HG02763 (cell line): Measurements from ENCODE around the gene CDHR5.
A peak's percentile ranks its signal among the peaks of the same experiment; 100 is the strongest.

Experiments
- ATAC-seq: cut with Tn5 transposase; IDR thresholded peaks from one replicate; pipeline ENCODE4 v1.9.1; 2021; ENCODE audit warnings: mild to moderate bottlenecking, moderate library complexity; ENCODE audit not compliant: unreplicated experiment

The CDHR5 gene

GRCh38 chr11:623999-624704, 603 bp downstream of the CDHR5 start:
- ATAC-seq = no peak

DNA sequence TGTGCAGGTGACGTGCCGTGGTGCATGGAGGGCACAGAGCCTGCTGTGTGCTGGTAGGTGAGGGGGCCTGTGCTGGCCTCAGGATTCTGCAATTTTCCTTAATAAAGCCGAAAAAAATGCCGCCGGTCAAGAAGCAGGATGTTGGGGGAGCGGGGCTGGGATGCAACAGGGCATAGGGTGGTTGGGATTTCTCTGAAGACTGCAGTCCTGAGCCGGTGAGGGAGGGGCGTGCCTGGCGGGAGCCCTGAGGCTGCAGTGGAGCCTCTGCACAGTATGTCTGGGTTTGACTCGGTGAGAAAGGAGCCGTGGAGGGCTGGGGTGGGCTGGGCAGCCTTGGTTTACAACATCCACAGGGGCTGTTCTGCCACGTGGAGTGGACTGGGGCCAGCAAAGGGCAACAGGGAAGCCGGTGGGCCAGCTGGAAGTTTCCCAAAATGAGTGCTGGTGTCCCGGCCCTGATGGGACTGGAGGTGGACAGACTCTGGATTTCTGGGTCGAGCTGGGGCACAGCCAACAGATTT, 1.3 kb downstream of the CDHR5 start:
- no peak for ATAC-seq

DNA sequence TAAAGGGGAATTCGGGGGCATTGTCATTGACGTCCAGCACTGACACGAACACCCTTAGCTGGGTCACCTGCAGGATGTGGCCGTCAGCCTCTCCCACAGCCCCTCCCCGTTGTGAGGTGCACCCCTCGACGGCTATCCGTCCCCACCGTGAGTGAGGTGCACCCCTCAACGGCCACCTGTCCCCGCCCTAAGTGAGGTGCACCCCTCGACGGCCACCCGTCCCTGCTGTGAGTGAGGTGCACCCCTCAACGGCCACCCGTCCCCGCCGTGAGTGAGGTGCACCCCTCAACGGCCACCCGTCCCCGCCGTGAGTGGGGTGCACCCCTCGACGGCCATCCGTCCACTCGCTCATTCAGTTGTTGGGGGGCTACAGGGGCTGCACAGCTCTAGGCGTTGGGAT, 2.9 kb downstream of the CDHR5 start:
- no peak for ATAC-seq

DNA sequence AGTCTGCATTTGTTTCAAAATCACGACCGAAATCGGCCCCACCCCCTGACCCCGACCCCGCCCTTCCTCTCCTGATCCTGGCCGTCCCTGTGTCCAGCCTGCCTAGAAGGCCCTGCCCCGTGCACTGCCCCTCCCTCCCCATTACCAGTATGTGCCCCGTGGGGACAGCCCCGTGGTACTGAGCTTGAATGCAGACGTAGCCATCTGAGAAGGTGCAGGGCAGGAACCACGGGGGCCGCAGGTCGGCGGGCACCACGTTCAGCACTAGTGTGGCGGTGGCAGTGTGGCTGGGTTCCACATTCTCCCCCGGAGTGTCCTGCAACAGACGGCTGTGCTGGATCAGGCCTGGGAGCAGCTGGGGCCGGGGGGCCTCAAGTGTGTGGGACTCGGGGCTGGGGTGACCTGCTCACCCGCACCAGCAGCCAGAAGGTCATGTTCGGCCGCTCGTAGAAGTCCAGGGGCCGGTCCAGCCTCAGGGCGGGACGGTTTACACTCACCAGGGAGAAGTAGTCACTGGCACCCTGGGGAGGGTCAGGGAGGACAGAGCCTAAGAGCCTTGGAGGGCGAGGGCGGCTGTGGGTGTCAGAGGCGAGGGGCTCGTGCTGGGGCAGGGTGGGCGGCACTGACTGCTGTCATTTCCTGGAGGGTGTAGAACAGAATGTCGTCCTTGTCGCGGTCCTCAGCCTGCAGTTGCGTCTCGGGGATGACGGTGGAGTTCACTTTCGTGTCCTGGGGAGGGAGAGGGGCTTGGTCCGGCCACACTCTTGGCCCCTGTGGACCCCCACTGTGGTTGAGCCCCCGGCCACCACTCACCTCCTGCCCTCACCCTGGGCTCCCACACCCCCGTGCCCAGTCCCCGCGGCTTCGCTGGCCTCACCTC, 3.6 kb downstream of the CDHR5 start:
- no peak for ATAC-seq

DNA sequence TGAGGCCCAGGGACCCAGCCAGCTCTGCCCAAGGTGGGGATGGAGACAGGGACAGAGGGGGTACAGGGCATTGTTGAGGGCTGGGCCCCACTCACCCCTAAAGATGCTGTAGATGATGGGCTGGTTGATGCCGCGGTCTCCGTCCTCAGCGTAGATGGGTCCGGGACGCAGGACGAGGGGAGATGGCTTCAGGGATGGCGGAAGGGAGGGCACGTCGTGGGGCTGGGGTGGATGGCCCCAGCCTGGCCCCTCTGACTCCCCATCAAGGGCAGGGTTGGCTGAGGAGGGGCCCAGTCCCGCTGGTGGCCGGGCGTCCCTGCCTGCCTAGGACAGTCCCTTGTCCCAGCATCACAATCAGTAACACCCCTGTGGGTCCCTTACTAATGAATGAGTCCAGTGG, 4.6 kb downstream of the CDHR5 start:
- no peak for ATAC-seq

DNA sequence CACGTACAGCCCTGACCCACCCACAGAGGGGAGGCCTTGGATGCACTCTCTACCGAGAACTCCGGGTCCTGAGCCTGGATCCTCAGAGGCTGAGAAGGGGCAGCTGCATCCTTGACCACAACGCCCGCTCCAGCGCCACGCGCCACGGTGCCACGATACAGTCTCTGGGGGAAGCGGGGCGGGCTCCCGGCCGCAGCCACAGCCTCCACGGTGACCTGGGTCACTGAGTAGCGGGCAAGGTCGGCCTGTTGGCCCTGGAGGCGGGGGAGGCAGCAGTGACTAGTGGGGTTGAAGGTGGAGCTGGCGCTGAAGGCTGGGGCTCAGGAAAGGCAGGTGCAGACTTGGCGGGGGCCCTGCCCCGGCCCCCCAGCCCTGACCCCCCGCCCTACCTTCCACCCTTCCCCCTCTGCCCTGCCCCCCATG, 5.1 kb downstream of the CDHR5 start:
- ATAC-seq = no peak

DNA sequence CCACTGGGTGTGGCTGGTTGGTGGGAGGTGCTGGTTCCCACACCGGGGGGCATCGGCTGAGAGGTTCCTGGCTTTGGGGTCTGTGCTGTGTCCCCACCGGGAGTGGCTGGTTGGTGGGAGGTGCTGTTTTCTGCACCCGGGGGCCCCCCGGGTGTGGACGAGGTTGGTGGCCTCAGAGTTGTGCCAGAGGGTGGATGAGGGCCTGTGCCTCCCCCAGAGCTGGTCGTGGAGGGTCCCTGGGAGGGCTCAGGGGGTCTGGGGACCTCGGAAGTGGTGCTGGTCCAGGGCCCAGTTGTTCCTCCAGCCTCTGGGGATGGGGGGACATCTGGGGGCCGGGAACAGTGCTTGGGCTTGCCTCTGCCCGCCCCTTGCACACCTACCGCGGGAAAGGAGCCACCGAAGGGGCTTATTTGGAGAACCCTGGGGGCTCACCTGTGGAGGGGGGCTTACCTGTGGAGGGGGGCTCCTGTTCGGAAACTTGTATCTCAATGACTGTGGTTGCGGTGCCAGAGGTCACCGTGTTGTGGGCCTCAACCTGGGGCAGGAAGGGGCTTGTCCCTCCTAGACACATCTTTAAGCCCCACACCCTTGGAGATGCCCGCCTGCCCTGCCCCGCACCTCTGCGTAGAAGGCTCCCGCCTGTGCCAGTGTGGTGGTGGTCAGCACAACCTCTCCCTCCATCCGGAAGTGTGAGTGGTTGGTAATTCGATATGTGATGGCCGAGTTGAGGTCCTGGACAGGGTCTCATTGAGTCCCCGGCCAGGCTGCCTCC, 5.7 kb downstream of the CDHR5 start:
- no peak for ATAC-seq

DNA sequence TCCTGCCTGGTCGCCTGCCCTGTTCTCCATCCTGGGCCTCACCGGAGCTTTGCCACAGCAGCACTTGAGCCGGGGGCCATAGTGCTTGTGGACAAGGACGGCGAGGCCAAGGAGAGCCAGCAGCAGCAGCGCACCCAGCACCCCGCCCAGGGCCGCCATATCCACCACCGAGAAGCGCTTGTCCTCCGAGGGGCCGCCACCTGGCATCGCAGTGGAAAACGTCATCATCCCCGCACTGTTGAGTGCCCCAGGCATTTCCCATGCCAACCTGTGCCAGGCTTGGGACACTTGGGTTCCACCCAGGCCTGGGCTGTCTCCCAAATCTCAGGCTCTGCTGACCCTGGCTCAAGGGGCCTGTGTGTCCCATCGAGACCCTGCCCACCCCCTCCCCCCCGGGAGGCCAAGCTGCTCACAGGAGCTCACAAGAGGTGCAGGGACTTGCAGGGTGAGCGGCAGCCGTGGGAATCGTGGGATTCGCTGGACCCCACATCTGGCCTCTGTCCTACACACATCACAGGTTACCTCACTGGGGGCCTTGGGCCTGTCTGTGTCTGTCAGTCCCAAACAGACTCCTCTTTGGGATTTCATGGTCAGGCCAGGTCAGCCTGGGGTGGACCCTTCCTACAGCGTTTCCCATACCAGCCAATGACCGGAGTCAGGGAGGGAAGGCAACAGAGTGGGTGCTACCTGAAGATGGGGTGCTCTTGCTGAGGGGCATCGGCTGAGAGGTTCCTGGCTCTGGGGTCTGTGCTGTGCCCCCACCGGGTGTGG, 6.7 kb downstream of the CDHR5 start:
- no peak for ATAC-seq

GRCh38 chr11:617199-617911, 7.4 kb downstream of the CDHR5 start:
- ATAC-seq = no peak

- ATAC-seq = no peak
These were observed 8.2 kb downstream of the CDHR5 start for GRCh38 chr11:616320-617198.

DNA sequence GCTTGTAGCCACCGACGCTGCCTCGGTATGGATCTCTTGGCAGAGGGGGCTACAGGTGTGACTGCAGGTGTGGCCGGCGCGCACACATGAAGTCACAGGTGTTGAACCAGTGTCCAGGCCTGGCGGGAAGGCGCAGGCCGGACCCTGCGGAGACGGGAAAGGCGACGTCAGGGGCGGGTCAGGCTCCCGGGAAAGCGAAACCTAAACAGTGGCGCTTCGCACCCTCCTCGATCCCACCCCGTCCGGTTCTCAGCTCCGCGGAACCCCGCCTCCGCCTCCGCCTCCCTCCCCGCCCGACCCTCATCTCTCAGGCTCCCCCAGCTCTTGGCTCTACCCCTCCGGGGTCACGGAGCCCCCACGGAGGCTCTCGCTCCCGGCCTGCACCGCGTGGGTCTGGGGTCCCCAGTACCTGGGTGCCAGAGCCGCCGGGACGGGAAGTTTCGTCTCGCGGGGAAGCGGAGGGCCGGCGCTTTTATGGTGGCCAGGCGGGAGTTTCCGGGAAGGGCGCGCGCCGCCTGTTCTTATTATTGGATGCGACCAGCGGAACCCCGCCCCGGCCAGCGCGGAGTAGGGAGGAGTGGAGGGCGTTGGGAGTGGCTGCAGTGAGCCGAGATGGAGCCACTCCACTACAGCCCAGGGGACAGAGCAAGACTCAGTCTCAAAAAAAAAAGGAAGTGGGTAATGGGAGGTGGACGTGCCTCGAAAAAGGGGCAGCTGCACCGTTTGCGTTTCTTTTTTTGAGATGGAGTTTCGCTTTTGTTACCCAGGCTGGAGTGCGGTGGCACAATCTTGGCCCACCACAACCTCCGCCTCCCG, 9.0 kb downstream of the CDHR5 start, which contains the start of gene IRF7:
TSS of gene IRF7 (minus strand) at position 447 of the 816 bp plus-strand sequence. CDS start 586 bp downstream, outside the sequence.
- ATAC-seq = peak; percentile 76

DNA sequence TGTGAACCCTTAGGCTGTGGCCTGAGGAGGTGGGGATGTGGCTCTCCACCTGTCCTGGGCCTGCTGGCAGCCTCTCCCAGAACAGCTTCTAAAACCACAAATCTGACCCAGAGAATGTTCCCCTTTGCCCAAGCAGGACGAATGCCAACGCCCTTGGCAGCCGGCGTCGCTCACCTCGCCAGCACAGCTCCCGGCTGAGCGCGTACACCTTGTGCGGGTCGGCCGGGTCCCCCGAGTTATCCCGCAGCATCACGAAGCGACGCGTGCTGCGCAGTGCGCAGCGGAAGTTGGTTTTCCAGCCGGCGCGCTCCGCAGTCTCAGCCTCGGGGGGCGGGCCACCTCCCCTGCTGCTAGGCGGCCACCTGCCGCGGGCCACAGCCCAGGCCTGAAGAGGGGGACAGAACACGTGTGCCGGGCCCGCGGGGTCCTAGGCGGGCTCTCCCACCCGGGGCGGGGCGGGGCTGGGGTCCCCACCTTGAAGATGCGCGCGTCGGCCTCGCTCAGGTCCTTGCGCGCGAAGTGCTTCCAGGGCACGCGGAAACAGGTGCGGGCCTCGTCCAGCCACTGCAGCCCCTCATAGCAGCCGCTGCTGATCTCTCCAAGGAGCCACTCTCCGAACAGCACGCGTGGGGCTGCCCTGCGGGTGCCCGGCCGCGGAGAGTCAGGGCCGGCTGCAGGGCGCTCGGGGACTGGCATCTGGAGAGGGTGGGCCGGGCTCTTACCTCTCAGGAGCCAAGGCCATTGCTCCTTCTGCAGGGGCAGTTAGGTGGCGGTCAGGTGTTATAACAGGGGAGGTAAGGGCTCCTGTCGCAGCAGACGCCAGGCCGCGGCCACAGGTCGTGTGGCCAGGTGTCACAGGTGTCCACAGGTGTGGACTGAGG, 9.9 kb downstream of the CDHR5 start:
- ATAC-seq = no peak

DNA sequence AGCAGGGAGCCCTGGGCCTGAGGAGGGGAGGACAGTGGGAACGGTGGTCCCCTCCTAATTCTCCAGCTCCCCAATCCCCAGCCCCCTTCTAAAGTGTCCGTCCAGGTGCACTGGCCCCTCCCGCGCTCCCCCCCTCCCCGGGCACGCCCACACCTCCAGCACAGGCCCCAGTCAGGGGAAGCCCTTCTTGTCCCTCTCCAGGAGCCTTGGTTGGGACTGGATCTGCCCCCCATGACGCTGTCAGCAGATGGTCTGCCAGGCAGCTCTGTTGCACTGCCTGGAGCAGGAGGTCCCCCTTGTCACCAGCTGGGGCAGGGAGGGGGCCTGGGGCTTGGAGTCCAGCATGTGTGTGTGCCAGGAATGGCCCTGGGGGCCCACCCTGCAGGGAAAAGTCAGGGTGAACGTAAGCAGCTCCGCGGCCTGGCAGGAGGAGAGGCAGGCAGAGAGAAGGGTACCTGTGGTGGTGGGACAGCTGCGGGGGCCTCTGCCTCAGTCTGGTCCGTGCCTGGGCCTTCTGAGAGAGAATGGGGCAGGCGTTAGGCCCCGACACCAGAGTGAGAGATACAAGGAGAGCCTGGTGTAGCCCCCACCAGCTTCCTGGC, 10.6 kb downstream of the CDHR5 start:
- ATAC-seq = no peak

GRCh38 chr11:613369-613968, 11.3 kb downstream of the CDHR5 start:
- ATAC-seq = no peak

GRCh38 chr11:612961-613300, 11.8 kb downstream of the CDHR5 start:
- ATAC-seq = no peak
